Activated naive CD8-positive, alpha-beta T cell treated with anti-CD3 and anti-CD28 coated beads, Interleukin-2, amount 50 U/mL, for 24 hours (primary cell): ENCODE results near the gene DNASE1L3.
"Not testable (repeated sequence)": the region's sequence is repeated elsewhere in the genome, so short reads cannot be mapped to it uniquely, and the experiment has no call there.

Experiments
- ATAC-seq: fragments of 150-1000 bp; cut with Tn5 transposase; one replicate; pipeline ENCODE4 v1.10.0; 2021
- DNase-seq: peaks from one replicate; pipeline ENCODE4 v3.0.0; 2021
- H3K27ac Mint-ChIP-seq: one replicate; pipeline ENCODE4 v1.8.0; 2021; ENCODE audit warnings: mild to moderate bottlenecking, mixed read lengths
- H3K27me3 Mint-ChIP-seq: one replicate; pipeline ENCODE4 v1.8.0; 2021; ENCODE audit warnings: mixed read lengths
- H3K36me3 Mint-ChIP-seq: one replicate; pipeline ENCODE4 v1.8.0; 2021; ENCODE audit warnings: low read depth, mixed read lengths
- H3K4me1 Mint-ChIP-seq: one replicate; pipeline ENCODE4 v1.8.0; 2021; ENCODE audit warnings: mixed read lengths
- H3K4me3 Mint-ChIP-seq: one replicate; pipeline ENCODE4 v1.8.0; 2021; ENCODE audit warnings: mild to moderate bottlenecking, moderate library complexity, mixed read lengths
- H3K9me3 Mint-ChIP-seq: one replicate; pipeline ENCODE4 v1.8.0; 2021; ENCODE audit warnings: mixed read lengths

DNASE1L3 gene, protein sequence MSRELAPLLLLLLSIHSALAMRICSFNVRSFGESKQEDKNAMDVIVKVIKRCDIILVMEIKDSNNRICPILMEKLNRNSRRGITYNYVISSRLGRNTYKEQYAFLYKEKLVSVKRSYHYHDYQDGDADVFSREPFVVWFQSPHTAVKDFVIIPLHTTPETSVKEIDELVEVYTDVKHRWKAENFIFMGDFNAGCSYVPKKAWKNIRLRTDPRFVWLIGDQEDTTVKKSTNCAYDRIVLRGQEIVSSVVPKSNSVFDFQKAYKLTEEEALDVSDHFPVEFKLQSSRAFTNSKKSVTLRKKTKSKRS

DNA sequence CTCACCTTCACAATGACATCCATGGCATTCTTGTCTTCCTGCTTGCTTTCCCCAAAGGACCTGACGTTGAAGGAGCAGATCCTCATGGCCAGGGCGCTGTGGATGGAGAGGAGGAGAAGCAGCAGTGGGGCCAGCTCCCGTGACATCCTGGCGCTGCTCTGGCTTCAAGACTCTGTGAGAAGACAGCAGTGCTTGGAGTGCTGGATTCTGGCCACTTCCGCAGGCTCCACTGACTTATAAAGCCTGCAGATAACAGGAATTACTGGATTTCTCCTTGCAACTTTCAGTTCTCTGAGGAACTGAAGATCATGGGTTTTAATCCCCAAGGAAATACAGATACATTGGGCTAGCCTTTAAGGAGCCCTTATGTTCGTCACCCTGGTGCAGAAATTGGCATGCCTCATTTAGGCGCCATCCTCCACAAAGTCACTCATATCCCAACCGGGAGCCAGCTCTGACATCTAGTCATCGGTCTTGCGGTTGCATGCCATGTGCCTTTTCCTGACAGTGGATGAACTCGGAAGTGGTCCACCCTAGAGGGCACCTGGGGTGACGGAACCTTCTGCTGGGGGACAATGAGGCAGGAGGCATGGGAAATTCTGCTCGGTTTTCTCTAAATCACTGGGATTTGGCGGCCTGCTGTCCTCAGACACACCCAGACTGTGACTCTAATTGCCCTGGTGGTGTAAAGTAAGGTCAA lies at the start of gene DNASE1L3:
DNASE1L3 (minus strand) TSS at position 212 of the 700 bp plus-strand sequence; CDS start at position 146, 66 bp downstream.
- Mint-ChIP-seq H3K27ac (no peak within 1 kb of the TSS), H3K9me3 (no peaks in the 10 kb centered on the region), H3K36me3 (no peaks in the 10 kb centered on the region), H3K4me1 (peaks cover 39% of the 10 kb centered on the region), H3K4me3 (no peak within 1 kb of the TSS), H3K27me3 (no peaks in the 10 kb centered on the region)
- ATAC-seq (no peak), DNase-seq (no peak)

DNA sequence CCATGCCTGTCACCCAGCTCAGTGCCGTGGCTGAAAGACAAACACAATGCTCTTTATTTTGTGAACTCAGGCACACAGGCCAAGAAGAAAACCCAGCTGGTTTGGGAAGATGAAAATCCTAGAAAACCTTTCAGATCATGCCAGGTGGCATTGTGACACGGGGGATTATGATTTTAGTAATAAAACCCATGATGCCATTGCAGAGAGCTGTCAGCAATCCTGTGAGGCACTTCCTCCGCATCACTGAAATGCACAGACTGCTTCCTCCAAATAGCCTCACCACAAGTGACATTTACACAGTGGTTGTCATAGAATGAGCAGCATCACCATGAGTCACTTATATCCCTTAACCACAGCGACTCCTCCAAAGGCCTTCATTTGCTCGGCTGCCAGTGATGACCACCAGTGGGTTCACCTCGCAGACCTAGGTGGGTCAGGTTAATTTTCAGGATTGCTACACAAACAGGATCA lies 49.5 kb upstream of the DNASE1L3 start:
- H3K36me3 Mint-ChIP-seq, result peaks cover 7% of the 10 kb centered on the region
- no peaks in the 10 kb centered on the region for H3K27me3 Mint-ChIP-seq
- H3K4me3 Mint-ChIP-seq, result no peak overlapping the region
- no peaks in the 10 kb centered on the region for H3K9me3 Mint-ChIP-seq
- ATAC-seq (peak; percentile 97), DNase-seq (peak; percentile 27)
- peak overlapping the region; percentile 75 for H3K27ac Mint-ChIP-seq
- peaks cover 31% of the 10 kb centered on the region for H3K4me1 Mint-ChIP-seq

DNA sequence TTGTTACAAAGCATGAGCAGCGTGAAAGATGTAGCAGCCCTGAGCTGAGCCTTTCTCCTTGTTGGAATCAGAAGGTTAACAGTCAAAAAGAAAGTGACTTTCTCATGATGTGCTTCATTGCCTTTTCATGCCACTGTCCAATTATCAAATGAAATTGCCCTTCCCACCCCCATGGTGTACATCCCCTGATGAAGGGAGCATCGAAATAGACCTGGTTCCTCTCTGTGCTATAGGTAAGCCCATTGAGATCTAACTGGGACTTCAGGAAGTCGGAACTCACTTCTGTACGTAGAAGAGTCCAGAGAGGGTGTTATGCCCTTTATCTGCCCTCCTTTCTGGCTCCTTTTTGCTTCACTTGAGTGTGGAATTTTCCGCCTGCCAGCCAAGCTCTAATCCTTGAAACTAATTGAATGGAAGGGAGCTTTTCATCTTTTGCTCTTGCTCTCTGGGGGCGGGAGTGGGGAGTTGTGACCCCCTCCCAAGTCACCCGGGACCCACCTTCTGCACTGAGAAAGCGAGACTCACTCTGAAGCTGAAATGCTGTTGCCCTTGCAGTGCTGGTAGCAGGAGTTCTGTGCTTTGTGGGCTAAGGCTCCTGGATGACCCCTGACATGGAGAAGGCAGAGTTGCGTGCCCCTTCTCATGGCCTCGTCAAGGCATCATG lies 47.8 kb upstream of the DNASE1L3 start:
- ATAC-seq, result no peak
- H3K4me3 Mint-ChIP-seq, result no peak overlapping the region

DNA sequence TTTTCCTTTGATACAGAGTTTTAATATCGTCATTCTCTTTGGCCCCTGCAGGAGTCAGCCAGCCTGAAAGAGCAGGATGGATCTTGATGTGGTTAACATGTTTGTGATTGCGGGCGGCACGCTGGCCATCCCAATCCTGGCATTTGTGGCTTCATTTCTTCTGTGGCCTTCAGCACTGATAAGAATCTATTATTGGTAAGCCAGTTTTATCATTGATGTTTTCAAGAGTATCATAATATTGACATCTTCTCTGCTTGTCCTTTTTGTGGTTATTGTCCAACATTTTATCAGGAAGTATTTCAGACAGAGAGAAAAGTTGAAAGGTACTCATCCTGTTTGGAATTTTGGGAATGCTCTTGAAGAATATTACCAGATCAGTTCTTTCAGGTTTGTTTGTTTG lies 45.7 kb upstream of the DNASE1L3 start:
- no peak for ATAC-seq
- Mint-ChIP-seq H3K27me3 (no peaks in the 10 kb centered on the region), H3K9me3 (no peaks in the 10 kb centered on the region), H3K4me3 (no peak overlapping the region), H3K27ac (no peak overlapping the region), H3K36me3 (peaks cover 6% of the 10 kb centered on the region), H3K4me1 (peaks cover 32% of the 10 kb centered on the region)
- no peak for DNase-seq

More for the DNA sequence above, 47.8 kb upstream of the DNASE1L3 start:
- DNase-seq, result no peak
- H3K9me3 Mint-ChIP-seq, result no peaks in the 10 kb centered on the region
- H3K4me1 Mint-ChIP-seq, result peaks cover 31% of the 10 kb centered on the region
- peaks cover 7% of the 10 kb centered on the region for H3K36me3 Mint-ChIP-seq
- no peaks in the 10 kb centered on the region for H3K27me3 Mint-ChIP-seq
- peak overlapping the region; percentile 59 for H3K27ac Mint-ChIP-seq

DNA sequence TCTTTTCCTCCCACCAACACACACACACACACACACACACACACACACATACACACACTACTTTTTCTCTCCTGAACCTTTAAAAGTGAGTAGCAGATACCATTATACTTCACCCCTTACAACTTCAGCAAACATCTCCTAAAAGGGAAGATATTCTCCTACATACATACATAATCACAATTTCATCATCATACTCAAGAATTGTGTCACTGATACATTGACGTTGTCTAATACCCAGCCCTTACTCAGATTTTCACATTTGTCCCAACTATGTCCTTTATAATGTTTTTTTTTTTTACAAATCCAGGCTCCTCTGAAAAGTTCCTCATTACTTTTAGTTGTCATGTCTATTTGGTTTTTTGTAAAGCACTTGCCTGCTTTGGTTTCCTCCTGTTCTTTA lies 45.3 kb upstream of the DNASE1L3 start:
- H3K4me3 Mint-ChIP-seq, result no peak overlapping the region
- peaks cover 6% of the 10 kb centered on the region for H3K36me3 Mint-ChIP-seq
- ATAC-seq (no peak), DNase-seq (no peak)
- no peaks in the 10 kb centered on the region for H3K9me3 Mint-ChIP-seq
- no peaks in the 10 kb centered on the region for H3K27me3 Mint-ChIP-seq
- H3K27ac Mint-ChIP-seq, result no peak overlapping the region
- peaks cover 31% of the 10 kb centered on the region for H3K4me1 Mint-ChIP-seq

DNA sequence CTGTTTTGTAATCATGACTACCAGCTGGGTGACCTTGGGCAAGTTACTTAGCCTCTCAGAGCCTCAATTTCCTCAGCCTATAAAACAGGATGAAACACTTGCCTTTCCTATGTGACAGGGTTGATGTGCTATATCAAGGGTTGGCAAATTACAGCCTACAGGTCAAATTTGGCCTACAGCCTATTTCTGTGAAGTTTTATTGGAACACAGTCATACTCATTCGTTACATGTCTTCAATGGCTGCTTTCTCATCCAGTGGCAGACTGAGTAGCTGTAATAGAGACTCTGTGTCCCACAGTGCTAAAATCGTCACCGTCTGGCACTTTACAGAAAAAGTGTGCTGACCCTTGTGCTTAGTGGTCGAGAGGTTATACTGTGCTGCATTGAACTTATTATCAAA lies 43.4 kb upstream of the DNASE1L3 start:
- DNase-seq (no peak), ATAC-seq (no peak)
- Mint-ChIP-seq H3K9me3 (no peaks in the 10 kb centered on the region), H3K27ac (no peak overlapping the region), H3K27me3 (no peaks in the 10 kb centered on the region), H3K4me3 (no peak overlapping the region), H3K4me1 (peaks cover 17% of the 10 kb centered on the region), H3K36me3 (peaks cover 4% of the 10 kb centered on the region)

DNA sequence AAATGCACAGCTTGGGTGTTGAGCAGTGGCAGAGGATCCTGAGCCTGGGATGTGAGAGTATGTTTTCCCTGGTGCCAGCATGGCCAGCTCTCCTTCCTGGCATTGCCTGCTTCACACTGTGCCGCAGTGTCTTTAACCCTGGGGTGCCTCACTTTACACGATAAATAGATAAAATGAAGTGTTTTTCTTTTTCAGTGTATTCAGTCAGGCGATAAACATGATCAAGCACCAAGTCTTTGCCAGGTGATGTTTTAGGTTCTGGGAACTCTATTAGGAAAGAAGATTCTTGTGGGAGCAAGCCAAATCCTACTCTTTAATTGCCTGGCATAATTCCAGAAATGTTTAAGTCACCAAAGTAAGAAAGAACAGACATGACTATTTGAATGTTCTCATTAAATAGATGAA lies 40.9 kb upstream of the DNASE1L3 start:
- Mint-ChIP-seq H3K27ac (no peak overlapping the region), H3K4me1 (peaks cover 11% of the 10 kb centered on the region), H3K9me3 (no peaks in the 10 kb centered on the region), H3K36me3 (peaks cover 2% of the 10 kb centered on the region), H3K27me3 (no peaks in the 10 kb centered on the region), H3K4me3 (no peak overlapping the region)
- DNase-seq, result no peak
- no peak for ATAC-seq

DNA sequence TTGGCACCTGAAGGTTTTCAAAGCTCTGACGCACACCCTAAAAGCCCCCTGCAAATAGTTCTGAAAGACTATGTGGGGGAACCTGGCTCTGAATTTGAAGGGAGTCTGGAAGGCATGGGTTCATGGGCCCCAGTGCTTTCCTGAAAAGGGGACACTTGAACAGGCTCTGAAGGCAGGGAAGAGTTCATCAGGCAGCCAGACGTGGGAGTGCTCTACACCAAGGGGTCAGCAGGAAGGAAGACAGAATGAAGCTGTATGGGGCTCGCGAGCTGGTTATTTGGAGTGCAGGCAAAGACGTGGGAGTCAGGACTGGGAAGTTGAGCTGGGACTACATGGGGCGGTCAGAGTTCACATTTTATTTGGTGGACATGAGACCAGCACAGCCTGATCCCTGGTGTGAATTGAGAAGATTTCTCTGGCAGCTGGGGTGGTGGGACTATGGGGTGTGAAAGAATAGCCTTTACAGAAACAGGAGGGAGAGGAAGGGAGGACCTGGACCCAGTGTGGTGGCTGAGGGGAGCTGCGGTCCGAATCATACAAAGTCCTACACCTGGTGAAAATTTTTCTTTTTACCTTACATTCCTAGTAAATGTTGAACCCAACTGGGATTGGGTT lies 39.4 kb upstream of the DNASE1L3 start:
- Mint-ChIP-seq H3K4me3 (no peak overlapping the region), H3K36me3 (peaks cover 2% of the 10 kb centered on the region), H3K27me3 (no peaks in the 10 kb centered on the region), H3K9me3 (no peaks in the 10 kb centered on the region), H3K4me1 (peaks cover 11% of the 10 kb centered on the region), H3K27ac (no peak overlapping the region)
- DNase-seq (no peak), ATAC-seq (no peak)

DNA sequence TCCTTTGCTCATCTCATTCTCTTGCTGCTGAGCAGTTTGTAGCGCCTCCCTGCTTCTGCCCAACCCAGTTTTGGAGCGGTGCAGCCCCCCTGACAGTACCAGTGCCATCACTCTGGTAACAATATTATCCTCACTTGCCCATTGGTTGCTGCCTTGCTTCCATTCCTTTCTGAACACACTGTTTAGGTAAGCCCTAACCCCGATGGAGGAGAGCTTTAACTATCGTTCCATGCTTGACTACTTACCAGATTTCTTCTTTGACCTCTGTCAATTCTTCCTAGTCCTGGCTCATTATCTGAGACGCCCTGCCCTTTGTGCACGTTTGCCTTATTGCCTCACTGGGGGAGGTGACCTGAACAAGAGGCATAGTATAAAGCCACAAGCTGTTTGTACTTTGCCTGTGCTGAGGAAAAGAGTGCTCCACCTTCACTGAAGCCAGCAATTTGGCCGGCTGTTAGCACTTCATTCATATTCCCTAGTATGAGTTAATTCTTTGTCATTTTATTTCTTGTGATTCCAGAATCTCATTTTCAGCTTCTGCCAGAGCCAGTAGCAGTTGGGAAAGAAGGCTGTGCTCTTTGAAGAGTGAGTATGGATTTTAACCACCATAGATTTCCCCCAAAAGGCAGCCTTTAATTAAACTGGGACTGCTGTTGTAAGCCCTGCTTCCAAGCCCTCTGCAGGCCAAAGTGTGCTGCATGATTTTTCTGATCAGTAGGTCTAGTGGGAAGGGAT lies 38.8 kb upstream of the DNASE1L3 start:
- peak; percentile 28 for ATAC-seq
- Mint-ChIP-seq H3K27ac (no peak overlapping the region), H3K4me1 (peaks cover 11% of the 10 kb centered on the region), H3K36me3 (peaks cover 2% of the 10 kb centered on the region), H3K4me3 (no peak overlapping the region), H3K27me3 (no peaks in the 10 kb centered on the region), H3K9me3 (no peaks in the 10 kb centered on the region)
- DNase-seq, result no peak

DNA sequence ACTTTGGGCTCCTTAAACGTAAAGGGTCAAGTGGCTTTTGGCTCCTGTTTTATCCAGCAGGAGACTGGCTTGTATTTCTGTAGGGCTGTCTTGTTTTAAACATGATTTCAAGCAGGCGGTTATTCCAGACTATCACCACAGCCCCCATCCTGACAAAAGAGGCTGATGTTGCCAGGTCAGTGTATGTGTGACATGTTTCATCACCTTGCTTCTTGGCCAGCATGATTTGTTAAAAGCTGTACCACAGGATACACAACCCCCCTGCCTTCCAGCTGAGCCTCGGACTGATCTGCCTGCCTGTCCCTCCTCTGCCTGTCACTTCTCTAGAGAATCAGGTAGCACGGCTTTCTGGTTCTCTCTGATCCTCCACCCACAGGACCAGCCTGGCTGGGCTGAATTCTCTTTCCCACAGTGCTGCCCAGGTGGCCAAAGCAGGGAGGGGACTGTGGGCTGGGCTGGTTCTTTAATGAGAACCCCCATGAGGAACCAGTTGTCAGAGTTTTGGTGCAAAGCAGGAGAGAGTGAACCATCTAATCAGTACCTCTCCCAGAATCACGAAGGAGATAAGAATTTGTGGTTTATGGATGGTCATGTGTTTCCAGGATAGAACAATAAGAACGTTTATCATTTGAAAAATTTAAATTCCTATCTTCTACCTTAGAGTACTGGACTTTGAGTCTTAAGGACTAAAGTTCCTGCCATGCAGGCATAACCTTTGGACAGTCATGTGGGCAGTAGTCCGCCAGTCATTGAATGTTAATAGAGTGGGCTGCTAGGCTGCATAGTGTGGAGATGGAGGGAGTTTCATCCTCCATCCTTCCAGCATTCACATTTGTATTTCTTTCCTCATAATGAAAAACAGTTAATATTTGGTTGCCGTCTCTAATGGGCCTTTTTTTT lies 35.6 kb upstream of the DNASE1L3 start:
- Mint-ChIP-seq H3K9me3 (no peaks in the 10 kb centered on the region), H3K4me1 (peaks cover 5% of the 10 kb centered on the region), H3K27ac (no peak overlapping the region), H3K27me3 (no peaks in the 10 kb centered on the region), H3K36me3 (no peaks in the 10 kb centered on the region), H3K4me3 (no peak overlapping the region)
- DNase-seq (no peak), ATAC-seq (no peak)

DNA sequence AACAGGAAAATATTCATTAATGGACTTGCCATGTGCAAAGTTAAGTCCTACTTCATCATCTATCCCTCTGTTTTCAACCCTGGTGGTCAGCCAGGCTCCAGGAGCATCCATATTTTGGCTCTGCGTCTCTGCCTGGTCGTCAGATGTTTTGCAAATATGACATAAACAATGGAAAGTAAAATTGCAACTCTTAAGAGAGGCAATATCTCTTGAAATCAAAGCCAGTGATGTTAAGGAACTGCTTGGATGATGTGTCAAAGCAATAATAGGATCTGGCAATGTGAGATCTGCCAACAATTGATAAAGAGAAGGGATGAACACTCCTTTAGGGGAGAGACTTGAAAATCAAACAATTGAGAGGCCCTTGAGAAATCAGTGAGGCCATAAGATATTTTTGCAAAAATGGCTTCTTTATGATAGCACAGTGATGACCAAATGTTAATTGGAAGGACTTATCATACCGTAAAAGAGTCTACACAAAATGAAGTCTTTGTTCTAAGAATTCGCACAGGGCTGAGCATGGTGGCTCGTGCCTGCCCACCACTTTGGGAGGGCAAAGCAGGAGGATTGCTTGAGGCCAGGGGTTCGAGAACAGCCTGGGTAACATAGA lies 33.3 kb upstream of the DNASE1L3 start:
- H3K9me3 Mint-ChIP-seq, result no peaks in the 10 kb centered on the region
- H3K36me3 Mint-ChIP-seq, result no peaks in the 10 kb centered on the region
- no peak for DNase-seq
- no peak for ATAC-seq
- no peaks in the 10 kb centered on the region for H3K27me3 Mint-ChIP-seq
- no peak overlapping the region for H3K27ac Mint-ChIP-seq
- no peak overlapping the region for H3K4me3 Mint-ChIP-seq
- H3K4me1 Mint-ChIP-seq, result peaks cover 3% of the 10 kb centered on the region

DNA sequence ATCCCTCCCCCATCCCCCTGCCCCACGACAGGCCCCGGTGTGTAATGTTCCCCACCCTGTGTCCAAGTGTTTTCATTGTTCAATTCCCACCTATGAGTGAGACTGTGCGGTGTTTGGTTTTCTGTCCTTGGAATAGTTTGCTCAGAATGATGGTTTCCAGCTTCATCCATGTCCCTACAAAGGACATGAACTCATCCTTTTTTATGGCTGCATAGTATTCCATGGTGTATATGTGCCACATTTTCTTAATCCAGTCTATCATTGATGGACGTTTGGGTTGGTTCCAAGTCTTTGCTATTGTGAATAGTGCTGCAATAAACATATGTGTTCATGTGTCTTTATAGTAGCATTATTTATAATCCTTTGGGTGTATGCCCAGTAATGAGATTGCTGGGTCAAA lies 32.1 kb upstream of the DNASE1L3 start:
- not testable (repeated sequence) for ATAC-seq, H3K4me3 Mint-ChIP-seq

DNA sequence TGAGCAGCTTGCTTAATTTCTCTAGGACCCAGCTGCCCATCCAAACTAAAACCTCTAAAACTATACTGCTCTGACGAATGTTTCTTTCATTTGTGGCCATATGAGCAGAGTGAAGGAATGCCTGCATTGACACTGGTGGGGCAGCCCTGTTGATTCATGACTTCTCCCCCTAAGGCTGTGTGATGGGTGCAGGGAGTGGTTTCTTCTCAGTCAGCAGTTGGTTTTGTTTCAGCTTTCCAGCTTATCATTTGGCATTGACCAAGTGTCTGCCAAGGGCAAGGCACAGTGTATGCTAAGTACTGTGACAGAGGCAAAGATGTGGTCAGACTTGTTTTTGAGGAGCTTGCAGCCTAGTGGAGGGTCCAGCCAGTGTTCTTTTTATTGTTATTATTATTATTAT lies 31.6 kb upstream of the DNASE1L3 start:
- H3K36me3 Mint-ChIP-seq, result no peaks in the 10 kb centered on the region
- no peak overlapping the region for H3K4me3 Mint-ChIP-seq
- DNase-seq (no peak), ATAC-seq (no peak)
- H3K27ac Mint-ChIP-seq, result no peak overlapping the region
- H3K4me1 Mint-ChIP-seq, result peaks cover 3% of the 10 kb centered on the region
- no peaks in the 10 kb centered on the region for H3K27me3 Mint-ChIP-seq
- no peaks in the 10 kb centered on the region for H3K9me3 Mint-ChIP-seq

More for the DNA sequence above, 32.1 kb upstream of the DNASE1L3 start:
- not testable (repeated sequence) for H3K27ac Mint-ChIP-seq, DNase-seq, H3K36me3 Mint-ChIP-seq, H3K27me3 Mint-ChIP-seq, H3K9me3 Mint-ChIP-seq, H3K4me1 Mint-ChIP-seq
